Measurements from ENCODE around the gene ARFGEF2. TPM values are rescaled to one million over a fixed set of nuclear protein-coding genes. Genes with fewer than 3 reads are reported as not detected.

The ARFGEF2 gene
- total and polyA plus RNA-seq, 11 donors, result 7.5 to 52.7 (median 40.2) TPM

DNA sequence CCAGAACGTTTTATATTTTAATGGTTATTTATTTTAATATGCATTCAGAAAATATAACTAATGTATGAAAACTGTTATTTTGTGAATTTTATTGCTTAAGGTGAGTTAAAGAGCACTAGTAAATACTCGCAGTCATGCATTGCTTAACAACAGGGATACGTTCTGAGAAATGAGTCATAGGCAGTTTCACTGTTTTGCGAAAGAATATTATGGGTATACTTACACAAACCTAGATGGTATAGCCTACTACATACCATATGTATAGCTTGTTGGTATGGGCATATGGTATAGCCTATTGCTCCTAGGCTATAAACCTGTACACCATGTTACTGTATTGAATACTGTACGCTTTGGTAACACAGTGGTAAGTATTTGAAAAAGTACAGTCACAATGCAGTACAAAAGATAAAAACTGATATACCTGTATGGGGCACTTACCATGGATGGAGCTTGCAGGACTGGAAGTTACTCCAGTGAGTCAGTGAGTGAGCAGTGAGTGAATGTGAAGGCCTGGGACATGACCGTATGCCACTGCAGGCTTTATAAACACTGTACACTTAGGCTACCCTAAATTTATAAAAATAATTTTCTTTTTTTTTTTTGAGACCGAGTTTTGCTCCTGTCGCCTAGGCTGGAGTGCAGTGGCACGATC is 38.5 kb downstream of the ARFGEF2 start:
- Histone ChIP-seq H3K27ac (no peak overlapping the region), H3K4me3 (no peak overlapping the region), H3K4me1 (peaks cover 0 to 16% (median 9%) of the 10 kb centered on the region in 12 donors), H3K36me3 (peaks cover 0 to 98% (median 78%) of the 10 kb centered on the region in 9 donors), H3K9me3 (no peaks in the 10 kb centered on the region), H3K27me3 (no peaks in the 10 kb centered on the region)
- 94 to 97% (median 96%) methylated on average over 9 of the region's 9 CpGs for WGBS, 4 donors
- ATAC-seq (no peak), DNase-seq (no peak)
- TF ChIP-seq, protein P1, sequence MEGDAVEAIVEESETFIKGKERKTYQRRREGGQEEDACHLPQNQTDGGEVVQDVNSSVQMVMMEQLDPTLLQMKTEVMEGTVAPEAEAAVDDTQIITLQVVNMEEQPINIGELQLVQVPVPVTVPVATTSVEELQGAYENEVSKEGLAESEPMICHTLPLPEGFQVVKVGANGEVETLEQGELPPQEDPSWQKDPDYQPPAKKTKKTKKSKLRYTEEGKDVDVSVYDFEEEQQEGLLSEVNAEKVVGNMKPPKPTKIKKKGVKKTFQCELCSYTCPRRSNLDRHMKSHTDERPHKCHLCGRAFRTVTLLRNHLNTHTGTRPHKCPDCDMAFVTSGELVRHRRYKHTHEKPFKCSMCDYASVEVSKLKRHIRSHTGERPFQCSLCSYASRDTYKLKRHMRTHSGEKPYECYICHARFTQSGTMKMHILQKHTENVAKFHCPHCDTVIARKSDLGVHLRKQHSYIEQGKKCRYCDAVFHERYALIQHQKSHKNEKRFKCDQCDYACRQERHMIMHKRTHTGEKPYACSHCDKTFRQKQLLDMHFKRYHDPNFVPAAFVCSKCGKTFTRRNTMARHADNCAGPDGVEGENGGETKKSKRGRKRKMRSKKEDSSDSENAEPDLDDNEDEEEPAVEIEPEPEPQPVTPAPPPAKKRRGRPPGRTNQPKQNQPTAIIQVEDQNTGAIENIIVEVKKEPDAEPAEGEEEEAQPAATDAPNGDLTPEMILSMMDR (IDR thresholded peaks at IDR 0.05), result no peak
- TF ChIP-seq POLR2A (IDR thresholded peaks at IDR 0.05), result no peak
- intact Hi-C loops (cut with DNase I), result no loop called here

GRCh38 chr20:48962421-48962820 is 40.9 kb downstream of the ARFGEF2 start:
- no peaks in the 10 kb centered on the region for H3K9me3 ChIP-seq
- ATAC-seq (no peak), DNase-seq (no peak)
- intact Hi-C loops (cut with DNase I), result no loop called here
- peaks cover 0 to 98% (median 79%) of the 10 kb centered on the region in 9 donors for H3K36me3 ChIP-seq
- WGBS, 4 donors, result 88 to 95% (median 91%) methylated on average over 4 of the region's 4 CpGs
- no peak for TF ChIP-seq POLR2A (IDR thresholded peaks at IDR 0.05)
- TF ChIP-seq, protein P1 (IDR thresholded peaks at IDR 0.05), result no peak
- no peak overlapping the region for H3K27ac ChIP-seq
- no peaks in the 10 kb centered on the region for H3K27me3 ChIP-seq
- no peak overlapping the region for H3K4me3 ChIP-seq
- H3K4me1 ChIP-seq, result peaks cover 0 to 9% (median 4%) of the 10 kb centered on the region in 12 donors

DNA sequence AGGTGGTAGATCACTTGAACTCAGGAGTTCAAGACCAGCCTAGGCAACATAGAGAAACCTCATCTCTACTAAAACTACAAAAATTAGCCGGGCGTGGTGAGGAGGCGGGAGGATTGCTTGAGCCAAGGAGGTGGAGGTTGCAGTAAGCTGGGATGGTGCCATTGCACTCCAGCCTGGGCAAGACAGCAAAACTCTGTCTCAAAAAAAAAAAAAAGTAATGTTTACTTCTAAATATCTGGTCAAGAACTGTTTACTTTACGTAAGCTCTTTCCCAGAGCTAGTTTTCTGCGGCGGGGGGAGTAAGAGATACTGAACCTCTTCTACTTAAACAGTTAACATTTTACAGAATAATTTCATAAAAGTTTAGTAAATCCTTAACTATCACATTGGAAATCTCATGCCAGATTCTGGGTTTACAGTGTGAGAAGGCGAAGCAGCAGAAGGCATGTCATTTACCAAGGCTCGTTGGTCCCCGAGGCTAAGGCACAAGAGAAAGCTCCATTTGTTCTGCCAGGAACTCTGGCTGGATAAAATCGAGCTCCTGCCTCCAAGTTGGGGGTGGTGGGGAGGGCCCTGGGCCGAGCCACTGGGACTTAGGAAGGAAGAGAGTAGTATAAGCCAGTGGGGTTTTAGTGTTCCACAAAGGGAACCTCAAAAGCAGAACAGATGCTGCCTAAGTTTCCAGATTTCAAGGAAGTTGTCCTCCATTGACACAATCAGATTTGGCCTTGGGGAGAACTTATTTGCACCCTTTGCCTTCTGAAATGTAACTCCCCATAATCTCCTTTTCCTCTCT is 41.7 kb downstream of the ARFGEF2 start:
- DNase-seq (no peak), ATAC-seq (peak in 1 of 4 donors; percentile 29)
- 84 to 90% (median 87%) methylated on average over 11 of the region's 11 CpGs for WGBS, 4 donors
- H3K27me3 ChIP-seq, result no peaks in the 10 kb centered on the region
- intact Hi-C loops (cut with DNase I), result no loop called here
- peaks cover 0 to 8% (median 0%) of the 10 kb centered on the region in 12 donors for H3K4me1 ChIP-seq
- peaks cover 0 to 98% (median 80%) of the 10 kb centered on the region in 9 donors for H3K36me3 ChIP-seq
- H3K4me3 ChIP-seq, result no peak overlapping the region
- no peaks in the 10 kb centered on the region for H3K9me3 ChIP-seq
- peak overlapping the region in 1 of 12 donors; percentile 46 for H3K27ac ChIP-seq
- TF ChIP-seq, protein P1 (IDR thresholded peaks at IDR 0.05), result no peak
- TF ChIP-seq POLR2A (IDR thresholded peaks at IDR 0.05), result no peak

- ATAC-seq, result no peak
- Histone ChIP-seq H3K27ac (no peak overlapping the region), H3K9me3 (no peaks in the 10 kb centered on the region), H3K27me3 (no peaks in the 10 kb centered on the region), H3K4me1 (peaks cover 0 to 8% (median 0%) of the 10 kb centered on the region in 12 donors), H3K4me3 (no peak overlapping the region), H3K36me3 (peaks cover 0 to 100% (median 88%) of the 10 kb centered on the region in 9 donors)
- WGBS, 4 donors, result 54 to 72% (median 64%) methylated on average over 3 of the region's 3 CpGs
- TF ChIP-seq, protein P1 (IDR thresholded peaks at IDR 0.05), result no peak
- DNase-seq, result no peak
- intact Hi-C loops (cut with DNase I), result no loop called here
Measured at GRCh38 chr20:48965189-48965910, 43.8 kb downstream of the ARFGEF2 start.
